ENCODE results near the gene VPS37D. TPM values are rescaled to one million over a fixed set of nuclear protein-coding genes. Genes with fewer than 3 reads are reported as not detected.

VPS37D gene
- total RNA-seq, 2 donors from 2014 or later: 6.1 to 9.1 TPM

GRCh38 chr7:73683788-73684693 lies 16.4 kb downstream of the VPS37D start:
- peak overlapping the region; percentile 92 for H3K9ac ChIP-seq (ENCODE audit: extremely low read depth, low read length, poor library complexity, severe bottlenecking)
- no peaks in the 10 kb centered on the region for H3K27me3 ChIP-seq (ENCODE audit: control insufficient read depth, insufficient read depth, low read length, poor library complexity, severe bottlenecking)
- Mint-ChIP-seq H3K4me1 (peaks cover 21% of the 10 kb centered on the region), H3K27ac (peak overlapping the region; percentile 96), H3K27me3 (ENCODE audit: insufficient read depth) (no peaks in the 10 kb centered on the region), H3K4me3 (peak overlapping the region; percentile 94), H3K9me3 (no peaks in the 10 kb centered on the region), H3K36me3 (ENCODE audit: low read depth) (peaks cover 28% of the 10 kb centered on the region)
- H3K27ac ChIP-seq (ENCODE audit: low read depth, low read length): no peak overlapping the region
- H3K4me1 ChIP-seq (ENCODE audit: control insufficient read depth, insufficient read depth, low read length): peaks cover 4% of the 10 kb centered on the region
- peak; percentile 50 for DNase-seq
- H3K9me3 ChIP-seq (ENCODE audit: control insufficient read depth, low read length): no peaks in the 10 kb centered on the region
- no peak for TF ChIP-seq CTCF (conservative IDR thresholded peaks at IDR 0.05)
- WGBS, 2 experiments (ENCODE audit: insufficient coverage in 1 of 2, insufficient read length in 1 of 2): 24 to 29% methylated on average over 25 to 57 of the region's 58 CpGs
- H3K36me3 ChIP-seq (ENCODE audit: control insufficient read depth, insufficient read depth, low read length): peaks cover 32% of the 10 kb centered on the region
- H3K4me3 ChIP-seq (ENCODE audit: low read length): peak overlapping the region; percentile 97

GRCh38 chr7:73685311-73685710 lies 17.7 kb downstream of the VPS37D start:
- Histone ChIP-seq H3K4me3 (ENCODE audit: low read length) (no peak overlapping the region), H3K4me1 (ENCODE audit: control insufficient read depth, insufficient read depth, low read length) (peaks cover 4% of the 10 kb centered on the region), H3K36me3 (ENCODE audit: control insufficient read depth, insufficient read depth, low read length) (peaks cover 45% of the 10 kb centered on the region), H3K27ac (ENCODE audit: low read depth, low read length) (no peak overlapping the region), H3K9me3 (ENCODE audit: control insufficient read depth, low read length) (no peaks in the 10 kb centered on the region), H3K27me3 (ENCODE audit: control insufficient read depth, insufficient read depth, low read length, poor library complexity, severe bottlenecking) (no peaks in the 10 kb centered on the region), H3K9ac (ENCODE audit: extremely low read depth, low read length, poor library complexity, severe bottlenecking) (no peak overlapping the region)
- Mint-ChIP-seq H3K4me3 (peak overlapping the region; percentile 94), H3K9me3 (no peaks in the 10 kb centered on the region), H3K36me3 (ENCODE audit: low read depth) (peaks cover 35% of the 10 kb centered on the region), H3K4me1 (peaks cover 21% of the 10 kb centered on the region), H3K27ac (no peak overlapping the region), H3K27me3 (ENCODE audit: insufficient read depth) (no peaks in the 10 kb centered on the region)
- TF ChIP-seq CTCF (conservative IDR thresholded peaks at IDR 0.05): no peak
- 95 to 100% methylated on average over 9 to 18 of the region's 18 CpGs for WGBS, 2 experiments (ENCODE audit: insufficient coverage in 1 of 2, insufficient read length in 1 of 2)
- DNase-seq: no peak

- H3K27ac ChIP-seq (ENCODE audit: low read depth, low read length): no peak overlapping the region
- Mint-ChIP-seq H3K9me3 (no peaks in the 10 kb centered on the region), H3K27me3 (ENCODE audit: insufficient read depth) (no peaks in the 10 kb centered on the region), H3K36me3 (ENCODE audit: low read depth) (peaks cover 58% of the 10 kb centered on the region), H3K4me1 (peaks cover 2% of the 10 kb centered on the region), H3K4me3 (no peak overlapping the region), H3K27ac (no peak overlapping the region)
- DNase-seq: no peak
- peaks cover 74% of the 10 kb centered on the region for H3K36me3 ChIP-seq (ENCODE audit: control insufficient read depth, insufficient read depth, low read length)
- no peaks in the 10 kb centered on the region for H3K27me3 ChIP-seq (ENCODE audit: control insufficient read depth, insufficient read depth, low read length, poor library complexity, severe bottlenecking)
- no peaks in the 10 kb centered on the region for H3K9me3 ChIP-seq (ENCODE audit: control insufficient read depth, low read length)
- H3K4me3 ChIP-seq (ENCODE audit: low read length): no peak overlapping the region
- 91 to 100% methylated on average over 4 to 8 of the region's 8 CpGs for WGBS, 2 experiments (ENCODE audit: insufficient coverage in 1 of 2, insufficient read length in 1 of 2)
- no peak for TF ChIP-seq CTCF (conservative IDR thresholded peaks at IDR 0.05)
- no peaks in the 10 kb centered on the region for H3K4me1 ChIP-seq (ENCODE audit: control insufficient read depth, insufficient read depth, low read length)
- H3K9ac ChIP-seq (ENCODE audit: extremely low read depth, low read length, poor library complexity, severe bottlenecking): no peak overlapping the region
Observed at GRCh38 chr7:73688288-73688687, 20.7 kb downstream of the VPS37D start.
